Fibroblast of lung (primary cell): ENCODE data around the gene TRMT44. TPM values are rescaled to one million over a fixed set of nuclear protein-coding genes. Genes with fewer than 3 reads are reported as not detected.
A peak's percentile ranks its signal among the peaks of the same experiment; 100 is the strongest.

ENCODE experiments used
- DNase-seq, 2 donors: peaks; one replicate each; pipeline versions ENCODE4 v3.0.0 to v3.0.0-alpha.2; 2010; ENCODE audit warnings: low read depth in 2 of 2
- H2AFZ ChIP-seq: 2 replicates; pipeline ENCODE4 v1.5.1; 2012; ENCODE audit warnings: low read length, control low read depth, inconsistent platforms
- H3K27ac ChIP-seq: 2 replicates; pipeline ENCODE4 v1.5.1; 2011; ENCODE audit warnings: low read length, control low read depth; ENCODE audit not compliant: insufficient read depth
- H3K27me3 ChIP-seq: 2 replicates; pipeline ENCODE4 v1.5.1; 2011; ENCODE audit warnings: mild to moderate bottlenecking, low read length; ENCODE audit not compliant: control insufficient read depth, insufficient read depth
- H3K36me3 ChIP-seq: 2 replicates; pipeline ENCODE4 v1.5.1; 2011; ENCODE audit warnings: low read length; ENCODE audit not compliant: control insufficient read depth, insufficient read depth
- H3K4me1 ChIP-seq: 2 replicates; pipeline ENCODE4 v1.5.1; 2011; ENCODE audit warnings: low read length; ENCODE audit not compliant: control insufficient read depth, insufficient read depth; ENCODE audit errors: extremely low read depth
- H3K4me2 ChIP-seq: 2 replicates; pipeline ENCODE4 v1.5.1; 2011; ENCODE audit warnings: low read length, control low read depth; ENCODE audit not compliant: insufficient read depth; ENCODE audit errors: extremely low read depth
- H3K4me3 ChIP-seq, 4 experiments: fragments of 200-600 bp in 1 of 4; sonication (generic) in 1 of 4; replicated peaks in 1 of 4; 2 replicates each; pipeline ENCODE4 v1.5.1; 2011 to 2016; ENCODE audit warnings: low read length in 4 of 4, low read depth in 3 of 4, mild to moderate bottlenecking in 3 of 4, control low read depth in 2 of 4, inconsistent platforms in 1 of 4, mixed read lengths in 1 of 4; ENCODE audit not compliant: insufficient read depth in 1 of 4; ENCODE audit errors: control extremely low read depth in 1 of 4
- H3K79me2 ChIP-seq: 2 replicates; pipeline ENCODE4 v1.5.1; 2012; ENCODE audit warnings: mild to moderate bottlenecking, low read length, inconsistent platforms; ENCODE audit not compliant: control insufficient read depth, insufficient read depth
- H3K9ac ChIP-seq: 2 replicates; pipeline ENCODE4 v1.5.1; 2011; ENCODE audit warnings: mild to moderate bottlenecking, low read length, control low read depth; ENCODE audit not compliant: insufficient read depth
- H3K9me3 ChIP-seq: 2 replicates; pipeline ENCODE4 v1.5.1; 2012; ENCODE audit warnings: low read depth, low read length; ENCODE audit not compliant: control insufficient read depth, insufficient read depth
- H4K20me1 ChIP-seq: 2 replicates; pipeline ENCODE4 v1.5.1; 2011; ENCODE audit warnings: low read length; ENCODE audit not compliant: control insufficient read depth, insufficient read depth; ENCODE audit errors: extremely low read depth
- CTCF ChIP-seq, 2 donors: IDR thresholded peaks in 1 of 2; conservative IDR thresholded peaks in 1 of 2; 1 replicate in 1 of 2; 2 replicates in 1 of 2; pipeline ENCODE4 v1.5.1; 2011 to 2012; ENCODE audit warnings: low read length in 2 of 2, control low read depth in 1 of 2, inconsistent platforms in 1 of 2, low read depth in 1 of 2, mild to moderate bottlenecking in 1 of 2
- EZH2 ChIP-seq: IDR thresholded peaks from 2 replicates; pipeline ENCODE4 v1.5.1; 2012; ENCODE audit warnings: low read length, control low read depth, mild to moderate bottlenecking; ENCODE audit errors: missing control alignments
- polyA plus RNA-seq, 2 donors: library from polyadenylated mRNA; depleted of rRNA in 1 of 2; stranded (reverse) in 1 of 2; unstranded in 1 of 2; fragments of >200 nt; gene quantifications; 2 replicates each; pipeline ENCODE4 v1.2.1, GENCODE V29; 2011 to 2012; ENCODE audit warnings: missing spikeins in 1 of 2
- total RNA-seq: library from RNA; depleted of rRNA; stranded (reverse); fragments of >200 nt; gene quantifications from 2 replicates; pipeline ENCODE4 v1.2.1, GENCODE V29; 2014

Gene TRMT44
- total and polyA plus RNA-seq, 2 donors (not counting 1 experiment from before 2014, with no cell fraction given), result 6.5 to 14.0 TPM

- Histone ChIP-seq H3K9ac (no peak overlapping the region), H2AFZ (no peak overlapping the region), H3K36me3 (no peaks in the 10 kb centered on the region), H3K27ac (no peak overlapping the region), H3K27me3 (no peaks in the 10 kb centered on the region), H3K4me2 (no peak overlapping the region), H3K9me3 (no peaks in the 10 kb centered on the region), H3K79me2 (no peaks in the 10 kb centered on the region), H3K4me1 (no peaks in the 10 kb centered on the region), H3K4me3 (no peak overlapping the region), H4K20me1 (no peaks in the 10 kb centered on the region)
- peak; percentile 61 to 83 for DNase-seq
- TF ChIP-seq CTCF (conservative IDR thresholded peaks at IDR 0.05 in 1 of 2, IDR thresholded peaks at IDR 0.05 in 1 of 2; ENCODE audit: low read depth in 1 of 2, low read length in 2 of 2), result peak; percentile 91 to 97
- no peak for TF ChIP-seq EZH2
These were observed 37.3 kb upstream of the TRMT44 start for GRCh38 chr4:8403173-8403753.

- H3K9me3 ChIP-seq, result no peaks in the 10 kb centered on the region
- no peak overlapping the region for H3K4me3 ChIP-seq
- H3K9ac ChIP-seq, result no peak overlapping the region
- H2AFZ ChIP-seq, result no peak overlapping the region
- H3K4me2 ChIP-seq, result no peak overlapping the region
- H3K27ac ChIP-seq, result no peak overlapping the region
- no peak for DNase-seq
- H3K4me1 ChIP-seq, result no peaks in the 10 kb centered on the region
- H3K27me3 ChIP-seq, result no peaks in the 10 kb centered on the region
- H4K20me1 ChIP-seq, result no peaks in the 10 kb centered on the region
- H3K36me3 ChIP-seq, result no peaks in the 10 kb centered on the region
- H3K79me2 ChIP-seq, result no peaks in the 10 kb centered on the region
- TF ChIP-seq CTCF (conservative IDR thresholded peaks at IDR 0.05 in 1 of 2, IDR thresholded peaks at IDR 0.05 in 1 of 2; ENCODE audit: low read depth in 1 of 2, low read length in 2 of 2), result no peak
- no peak for TF ChIP-seq EZH2
These were observed 36.6 kb upstream of the TRMT44 start for GRCh38 chr4:8403976-8404375.

GRCh38 chr4:8404791-8405515 is 35.6 kb upstream of the TRMT44 start:
- no peaks in the 10 kb centered on the region for H3K79me2 ChIP-seq
- DNase-seq, result no peak
- no peak overlapping the region for H2AFZ ChIP-seq
- TF ChIP-seq EZH2 (no peak), CTCF (conservative IDR thresholded peaks at IDR 0.05 in 1 of 2, IDR thresholded peaks at IDR 0.05 in 1 of 2; ENCODE audit: low read depth in 1 of 2, low read length in 2 of 2) (no peak)
- no peaks in the 10 kb centered on the region for H3K4me1 ChIP-seq
- H3K9me3 ChIP-seq, result no peaks in the 10 kb centered on the region
- no peak overlapping the region for H3K4me3 ChIP-seq
- H3K36me3 ChIP-seq, result peaks cover 2% of the 10 kb centered on the region
- no peaks in the 10 kb centered on the region for H3K27me3 ChIP-seq
- H3K27ac ChIP-seq, result no peak overlapping the region
- H3K9ac ChIP-seq, result no peak overlapping the region
- no peak overlapping the region for H3K4me2 ChIP-seq
- no peaks in the 10 kb centered on the region for H4K20me1 ChIP-seq
